NCI-H1105 (cell line): ENCODE results near the gene LRRC4.

Source experiments
- DNase-seq: peaks from one replicate; lab custom pipeline; 2025; lab: John Stamatoyannopoulos, UW

LRRC4 gene

DNA sequence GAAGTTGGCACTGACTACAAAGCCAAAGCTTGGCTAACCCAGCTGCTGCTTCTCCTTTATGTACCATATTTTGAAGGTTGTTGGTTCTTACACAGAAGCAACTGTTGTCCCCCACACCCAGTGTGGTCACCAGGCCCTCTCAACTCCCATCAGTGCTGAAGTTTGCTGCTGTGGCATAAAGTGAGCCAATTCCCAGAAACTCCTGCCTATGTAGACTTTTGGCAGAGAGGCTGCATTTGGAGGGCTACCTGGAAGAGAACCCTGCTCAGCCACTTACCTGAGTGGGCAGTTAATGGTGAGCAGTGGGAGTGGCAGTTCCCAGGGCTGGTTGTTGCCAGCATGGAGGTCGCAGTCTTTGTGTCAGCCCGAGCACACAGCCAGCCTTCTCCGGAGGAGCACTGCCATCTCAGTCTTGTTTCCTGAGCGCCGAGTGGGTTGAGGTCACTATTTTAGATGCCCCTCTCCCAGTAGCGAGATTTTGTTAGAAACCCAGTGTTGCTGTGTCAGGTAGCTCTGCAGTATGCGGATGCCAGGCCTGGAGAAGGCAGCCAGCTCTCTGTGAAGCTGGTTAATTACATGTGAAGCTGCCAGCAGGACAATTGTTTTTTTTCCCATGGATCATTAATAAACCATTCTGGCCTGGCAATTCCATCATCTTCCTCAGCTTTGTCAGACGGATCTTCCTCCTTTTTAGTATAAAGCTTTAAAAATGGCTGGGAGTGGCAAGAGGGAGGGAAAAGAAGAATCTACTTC lies 24.5 kb downstream of the LRRC4 start:
- no peak for DNase-seq

DNA sequence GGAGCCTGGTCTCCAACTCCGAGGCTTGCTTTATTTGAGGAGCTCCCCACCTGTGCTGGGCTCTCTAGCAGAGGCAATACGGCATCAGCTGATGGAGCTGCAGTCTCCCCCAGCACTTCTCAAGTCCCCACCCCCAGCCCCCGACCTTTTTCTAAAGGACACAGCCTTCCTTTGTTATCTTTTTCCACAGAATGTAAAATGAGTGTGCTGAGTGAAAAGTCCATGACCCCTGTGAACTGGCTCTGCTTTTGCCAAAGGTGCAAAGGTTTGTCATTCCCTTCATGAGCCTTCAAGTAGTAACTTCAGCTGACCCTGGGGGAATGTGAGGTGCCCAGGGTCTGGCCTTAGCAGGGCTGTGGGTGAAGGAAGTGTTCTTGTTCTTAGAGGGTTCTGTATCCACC lies 25.5 kb downstream of the LRRC4 start:
- DNase-seq = no peak

DNA sequence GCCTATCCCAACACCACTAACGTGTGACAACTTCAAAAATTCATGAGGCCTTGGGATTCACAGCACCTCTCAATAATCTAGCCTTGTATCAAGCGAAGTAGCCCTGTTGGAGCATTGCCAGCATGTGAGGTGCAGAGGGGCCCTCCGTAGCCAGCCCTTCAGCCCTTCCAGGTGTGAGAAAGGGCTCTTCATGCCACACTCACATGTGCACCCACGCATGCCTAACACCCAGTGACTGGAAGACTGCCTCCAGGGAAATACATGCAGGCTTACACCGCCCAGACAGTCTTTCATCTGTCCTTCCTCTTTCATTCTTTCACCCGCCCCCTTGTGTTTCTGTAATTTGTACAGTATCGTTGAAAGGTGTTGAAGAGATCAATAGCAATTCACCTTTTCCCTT lies 26.1 kb downstream of the LRRC4 start:
- peak; percentile 7 for DNase-seq

DNA sequence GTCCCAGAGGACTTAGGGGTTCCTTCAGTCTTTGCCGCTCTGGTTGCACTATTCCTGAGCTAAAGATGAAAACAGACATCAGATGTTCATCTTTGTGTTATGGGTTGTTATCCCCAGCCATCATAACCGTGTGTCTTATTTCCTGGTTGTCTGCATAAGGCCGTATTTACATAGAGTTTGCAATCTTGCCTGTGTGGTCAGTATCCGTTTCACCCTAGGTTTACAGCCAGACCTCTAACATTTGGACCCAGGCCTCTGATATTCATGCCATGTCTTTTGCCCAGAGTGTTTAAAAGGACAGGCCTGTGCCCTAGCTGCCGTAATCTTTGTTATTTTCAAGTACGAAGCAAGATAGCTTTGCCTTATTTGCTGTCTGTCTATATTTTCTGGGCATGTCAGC lies 26.6 kb downstream of the LRRC4 start:
- DNase-seq = no peak

DNA sequence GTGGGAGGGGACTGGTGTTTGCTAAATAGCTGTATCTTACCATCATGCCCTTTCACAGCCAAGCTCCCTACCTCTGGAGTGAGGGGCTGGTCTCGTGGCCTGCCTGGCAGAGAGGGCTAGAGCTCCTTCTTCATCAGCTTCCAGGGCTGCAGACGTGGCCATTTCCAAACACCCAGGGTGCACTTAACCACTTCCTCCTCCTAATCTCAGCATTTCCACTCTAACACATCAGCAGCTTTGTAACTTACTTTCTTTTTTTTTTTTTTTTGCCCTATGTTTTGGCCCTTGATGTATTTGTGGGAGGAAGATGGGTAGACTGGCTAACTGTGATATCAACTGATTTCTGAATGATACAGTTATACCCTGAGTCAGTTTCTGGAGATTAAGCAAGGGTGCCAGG lies 27.4 kb downstream of the LRRC4 start:
- DNase-seq = no peak

DNA sequence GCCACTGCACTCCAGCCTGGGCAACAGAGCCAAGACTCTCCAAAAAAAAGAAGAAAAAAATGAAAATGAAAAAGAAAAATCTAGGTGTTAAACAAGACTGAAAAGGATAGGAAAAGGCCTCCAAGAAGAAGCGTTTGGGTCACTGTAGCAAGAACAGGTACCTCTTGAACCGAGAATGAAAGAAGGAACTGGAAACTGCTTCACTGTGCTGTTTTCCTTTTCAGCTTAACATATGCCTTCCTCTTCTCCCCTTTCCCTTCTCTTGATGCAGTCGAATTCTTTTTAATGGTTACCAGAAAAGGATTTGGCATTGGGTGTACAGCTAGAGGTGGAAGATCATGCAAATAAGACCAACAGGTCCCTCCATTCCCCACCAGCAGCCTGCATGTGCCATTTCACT lies 28.1 kb downstream of the LRRC4 start:
- DNase-seq = no peak

DNA sequence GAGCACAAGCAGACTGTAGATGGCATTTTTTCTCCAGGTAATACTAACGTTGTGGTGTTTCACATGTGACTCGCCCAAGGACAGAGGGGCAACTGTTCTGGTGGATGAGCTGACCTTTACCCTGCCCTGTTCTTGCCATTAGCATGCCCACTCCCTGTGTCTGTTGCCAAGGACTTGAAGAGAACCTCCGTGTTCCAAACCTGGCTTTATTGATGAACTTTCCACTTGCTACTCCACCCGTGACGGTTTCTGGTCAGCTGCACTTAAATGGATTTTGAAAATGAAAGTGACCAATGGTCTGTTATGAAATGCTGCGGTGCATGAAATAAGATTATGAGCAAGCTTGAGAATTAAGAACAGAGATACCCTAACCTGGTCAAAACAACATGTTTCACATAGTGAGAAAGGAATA lies 30.4 kb downstream of the LRRC4 start:
- DNase-seq = no peak

DNA sequence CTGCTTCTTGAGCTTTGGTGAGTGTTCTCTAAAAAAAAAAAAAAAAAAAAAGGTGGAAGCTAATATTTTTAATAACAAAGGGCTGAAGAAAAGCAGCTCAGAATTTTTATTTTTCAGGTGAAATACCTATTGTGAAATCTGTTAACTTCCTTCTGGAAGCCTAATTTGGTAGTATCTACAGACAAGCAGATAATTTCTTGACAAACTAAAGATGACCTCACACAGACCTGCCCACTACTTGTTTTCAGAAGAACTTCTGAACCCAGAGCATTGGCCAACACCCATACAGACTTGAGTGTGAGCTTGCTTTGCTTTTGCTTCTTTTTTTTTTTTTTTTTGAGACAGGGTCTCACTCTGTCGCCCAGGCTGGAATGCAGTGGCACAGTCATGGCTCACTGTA lies 31.2 kb downstream of the LRRC4 start:
- no peak for DNase-seq

DNA sequence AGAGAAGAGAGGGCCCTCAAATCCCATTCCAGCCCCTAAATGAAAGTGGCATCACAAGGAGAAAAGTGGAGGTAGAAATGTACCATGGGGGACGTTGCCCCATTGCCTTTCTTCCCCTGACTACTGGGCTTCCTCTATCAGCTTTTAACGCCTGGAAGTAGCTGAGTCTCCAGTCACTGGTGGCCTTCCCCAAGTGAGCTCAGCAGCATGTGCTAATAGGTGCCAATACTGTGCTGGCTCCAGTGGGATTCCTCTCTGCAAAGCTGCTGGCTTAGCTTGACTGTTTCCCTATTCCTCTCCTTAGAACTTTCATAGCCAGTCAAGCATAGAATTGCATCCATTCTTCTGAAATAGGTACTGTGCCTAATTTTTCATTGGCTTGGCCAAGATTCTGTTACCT lies 32.6 kb downstream of the LRRC4 start:
- DNase-seq = no peak

DNA sequence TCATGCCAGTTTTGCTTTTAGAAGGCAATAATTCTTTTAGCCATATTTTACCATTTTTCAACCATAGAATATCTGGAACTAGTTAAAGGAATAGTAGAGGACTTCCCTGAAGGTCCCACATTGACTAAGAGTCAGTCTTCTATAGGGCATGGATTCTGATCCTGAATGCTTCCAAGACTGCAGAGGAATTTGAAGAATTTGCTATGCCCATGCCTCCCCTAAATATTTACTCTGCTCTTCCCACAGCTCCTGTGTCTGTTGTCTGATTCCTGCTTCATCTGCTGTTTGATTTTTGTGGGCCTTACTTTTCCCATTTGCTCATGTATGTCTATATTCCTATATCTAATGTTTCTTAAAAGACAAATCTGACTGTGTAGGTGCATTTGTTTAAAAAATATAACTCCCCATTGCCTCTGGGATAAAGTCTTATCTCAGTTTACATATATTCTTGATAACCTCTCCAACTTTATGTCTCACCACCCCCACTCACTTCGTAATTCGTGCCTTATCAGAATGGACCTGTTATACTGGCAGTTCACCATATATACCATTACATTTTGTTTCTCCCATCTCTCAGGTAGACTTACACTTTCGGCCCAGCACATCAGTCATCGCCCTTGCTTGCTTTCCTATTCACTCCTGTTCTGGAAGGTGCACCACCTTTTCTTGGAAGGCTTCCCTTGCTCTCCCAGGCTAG lies 33.9 kb downstream of the LRRC4 start:
- no peak for DNase-seq

DNA sequence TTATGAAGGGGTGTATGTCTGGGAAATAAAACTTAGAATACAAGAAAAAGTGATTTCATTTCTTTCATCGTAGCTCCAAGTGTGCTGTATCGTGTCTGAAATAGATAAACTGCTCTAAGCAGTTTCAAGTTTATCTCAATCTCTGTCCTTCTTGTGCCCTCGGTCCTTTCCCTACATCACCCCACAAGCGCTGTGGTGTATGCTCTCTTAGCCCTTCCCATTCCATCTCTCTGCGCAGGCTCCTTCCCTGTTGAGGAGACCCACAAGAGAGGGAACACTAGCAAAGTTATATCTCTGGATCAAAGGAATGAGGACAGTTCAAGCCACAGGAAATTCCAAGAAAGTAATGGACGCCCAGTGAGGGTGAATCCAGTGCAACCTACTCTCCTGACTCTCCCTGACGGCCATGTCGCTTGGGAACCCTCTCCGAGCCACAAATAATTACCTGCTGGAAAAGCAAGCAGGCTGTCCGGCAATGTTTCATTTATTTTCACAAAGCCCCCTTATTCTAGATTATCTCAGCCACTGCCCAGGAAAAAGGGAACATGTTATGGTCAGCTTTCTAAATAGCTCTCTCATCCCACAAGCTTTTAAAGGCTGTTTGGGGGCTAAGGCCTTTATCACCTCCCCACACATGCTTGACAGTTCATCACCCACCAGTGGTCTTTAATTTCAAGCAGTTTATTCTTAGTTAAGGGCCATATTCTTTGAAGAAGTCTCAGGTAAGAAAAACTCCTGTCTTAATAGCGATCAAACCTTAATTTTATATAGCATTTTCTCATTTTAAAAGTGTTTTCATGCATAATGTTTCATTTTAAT lies 34.8 kb downstream of the LRRC4 start:
- DNase-seq = no peak

DNA sequence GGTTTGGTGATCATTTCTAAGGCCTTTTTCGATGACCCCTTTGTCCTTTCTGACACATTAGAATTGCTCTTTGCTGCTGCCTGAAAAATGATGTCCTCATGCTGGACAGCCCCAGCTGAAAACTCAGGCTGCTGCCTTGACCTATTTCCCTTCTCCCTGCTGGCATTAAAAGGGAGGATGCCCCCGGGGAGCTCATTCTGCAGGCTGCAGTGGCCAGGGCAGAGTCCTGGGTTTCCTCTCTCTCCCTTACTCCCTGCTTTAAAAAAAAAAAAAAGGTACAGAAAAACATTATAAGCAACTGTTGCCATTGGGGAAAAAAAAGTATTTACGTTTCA lies 35.4 kb downstream of the LRRC4 start:
- DNase-seq = no peak

DNA sequence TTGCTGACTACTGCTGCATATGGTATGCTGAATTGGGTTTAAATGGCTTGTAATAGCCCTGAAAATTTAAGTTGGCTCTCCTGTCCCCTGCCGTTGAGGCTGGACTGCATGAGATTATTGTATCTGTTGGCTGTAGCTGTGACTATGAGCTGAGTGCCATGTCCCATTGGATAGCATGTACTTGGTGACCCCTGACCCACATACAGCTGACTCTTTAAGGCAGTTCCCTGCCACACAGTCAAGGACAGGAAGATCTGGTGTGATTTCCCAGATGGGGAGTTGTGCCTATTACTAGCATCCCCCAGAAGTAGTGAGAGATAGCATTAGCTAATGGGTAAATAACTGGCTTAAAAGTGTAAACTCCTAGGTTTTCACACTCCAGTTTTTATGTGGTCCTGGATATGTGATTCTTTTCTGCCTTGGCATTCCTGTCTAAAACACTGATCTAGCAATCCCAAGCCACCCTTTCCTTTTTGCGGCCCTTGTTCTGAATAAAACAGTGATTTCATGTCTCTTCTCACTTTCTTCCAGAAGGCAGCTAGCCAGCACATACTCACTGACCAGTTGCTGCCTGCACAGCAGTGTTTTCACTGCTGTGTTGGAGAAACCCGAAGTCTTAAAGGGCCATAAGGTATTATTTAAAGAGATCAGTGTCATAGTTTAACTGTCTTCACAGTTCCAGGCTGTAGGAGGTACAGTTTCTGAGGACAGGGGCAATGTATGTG lies 35.9 kb downstream of the LRRC4 start:
- no peak for DNase-seq

DNA sequence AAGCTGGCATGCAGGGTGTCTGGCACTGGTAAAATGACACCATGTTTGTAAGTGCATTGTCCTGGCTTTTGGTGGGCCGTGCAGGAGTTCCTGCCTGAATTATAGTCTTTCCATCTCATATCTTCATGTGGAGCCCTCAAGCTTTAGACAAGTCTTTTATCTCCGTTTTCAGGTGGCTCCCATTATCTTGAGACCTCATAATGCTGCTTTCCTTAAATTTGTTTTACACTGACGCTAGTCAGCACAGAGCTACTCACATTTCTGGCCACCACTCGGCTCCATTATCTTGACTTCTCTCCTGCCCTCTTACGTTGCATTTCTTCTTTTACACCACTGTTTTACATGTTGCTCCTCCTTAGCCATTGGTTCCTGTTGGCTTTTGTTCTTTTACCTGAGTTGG lies 37.2 kb downstream of the LRRC4 start:
- DNase-seq = no peak

DNA sequence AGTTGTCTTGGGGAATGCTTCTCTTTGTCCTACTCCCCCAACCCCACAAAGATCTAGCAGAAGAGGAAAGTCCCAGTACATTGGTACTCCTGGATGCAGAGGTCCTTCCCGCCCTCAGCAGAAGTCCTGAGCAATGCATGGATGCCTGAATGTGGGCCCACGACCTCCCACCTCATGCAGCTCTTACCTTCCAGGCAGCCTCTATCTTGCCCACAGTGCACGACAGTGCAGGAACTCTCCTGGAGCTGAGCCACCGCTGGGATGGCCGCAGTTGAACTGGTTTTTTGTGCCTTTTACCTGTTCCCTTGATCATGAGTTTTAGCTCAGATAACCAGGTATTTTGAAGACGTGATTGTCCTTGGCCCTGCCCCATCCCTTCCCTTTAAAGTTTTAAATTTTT lies 37.9 kb downstream of the LRRC4 start:
- no peak for DNase-seq

DNA sequence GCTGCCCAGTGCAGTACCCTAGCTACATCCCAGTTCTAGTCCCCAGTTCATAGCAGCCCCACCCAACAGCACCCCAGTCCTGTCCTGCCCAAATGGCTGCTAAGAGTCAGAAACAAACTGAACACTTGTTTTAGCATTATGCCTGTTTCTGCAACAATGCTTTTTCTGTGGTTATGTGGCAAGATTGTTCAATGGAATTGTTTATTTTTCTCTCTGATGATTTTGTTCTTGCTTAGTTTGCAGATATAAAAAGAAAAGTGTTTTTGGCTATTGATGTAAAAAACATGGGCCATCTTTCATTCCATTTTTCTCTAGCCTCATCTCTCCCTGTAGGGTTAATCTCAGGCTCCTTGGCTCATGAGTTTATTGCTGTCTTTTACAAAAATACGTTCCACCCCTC lies 42.5 kb downstream of the LRRC4 start:
- DNase-seq = no peak

DNA sequence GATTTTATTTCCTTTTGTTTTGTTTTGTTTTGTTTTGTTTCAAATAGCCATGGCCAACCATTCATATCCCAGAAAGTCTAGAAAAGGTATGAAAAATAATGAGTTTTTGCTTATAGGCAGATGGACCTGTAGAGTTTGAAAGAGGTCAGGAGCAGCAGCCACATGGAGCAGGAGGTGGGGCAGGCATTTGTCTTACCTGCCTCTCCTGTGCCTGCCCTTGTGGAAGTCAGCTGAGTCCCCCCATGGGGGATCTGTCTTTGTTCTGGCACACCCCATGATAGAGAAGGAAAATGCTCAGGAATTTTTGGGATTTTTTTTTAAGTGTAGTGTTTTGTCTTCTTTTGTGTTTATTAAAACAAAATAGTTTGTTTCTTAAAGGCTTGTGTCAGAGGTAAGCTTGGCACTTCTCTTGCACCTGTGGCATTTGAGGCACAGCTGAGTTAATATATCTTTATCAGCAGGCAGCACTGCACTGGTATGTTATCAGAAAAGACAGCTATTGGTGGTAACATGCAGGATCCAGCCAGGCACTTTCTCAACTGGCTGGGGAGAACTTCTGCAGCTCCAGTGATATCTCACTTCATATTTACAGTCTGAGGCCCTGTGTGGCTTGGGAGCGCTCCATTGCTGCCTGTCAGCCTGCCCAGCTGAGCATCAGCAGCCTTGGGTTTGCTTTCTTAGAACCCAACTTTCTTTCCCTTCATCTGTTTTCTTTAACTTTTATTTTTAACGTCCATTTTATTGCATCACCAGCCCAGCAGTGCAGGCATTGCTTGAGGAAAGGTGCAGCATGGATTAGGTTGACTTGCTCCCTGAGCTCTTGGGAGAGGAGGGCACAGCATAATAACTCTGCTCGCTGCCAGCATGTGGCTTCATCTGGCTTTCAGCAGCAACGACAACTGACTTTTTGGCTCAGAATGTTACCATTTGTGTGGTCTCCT lies 44.4 kb downstream of the LRRC4 start:
- DNase-seq = no peak

DNA sequence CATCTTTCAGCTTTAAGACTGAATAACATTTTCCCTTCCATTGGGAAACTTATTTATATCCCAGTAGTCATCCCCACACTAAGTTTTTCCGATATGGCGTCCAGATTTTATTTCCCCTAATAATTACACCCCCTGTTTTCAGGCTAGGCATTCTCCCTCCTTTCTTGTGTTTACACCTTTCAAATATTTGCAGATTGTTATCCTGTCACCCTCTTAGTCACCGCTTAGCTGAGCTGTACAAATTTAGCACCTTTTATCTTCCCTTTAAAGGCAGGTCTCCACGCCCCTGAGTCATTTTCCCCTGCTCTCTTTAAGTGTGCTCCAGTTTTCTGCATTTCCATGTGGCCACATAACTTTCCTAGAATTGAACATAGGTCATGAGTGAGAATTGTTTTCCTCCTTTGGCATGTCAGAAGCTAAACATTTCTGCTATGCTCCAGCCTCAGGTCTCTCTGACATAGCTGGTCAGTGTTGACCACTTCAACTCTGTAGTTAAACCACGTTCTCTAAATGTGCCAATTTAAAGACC lies 47.4 kb downstream of the LRRC4 start:
- DNase-seq = no peak

DNA sequence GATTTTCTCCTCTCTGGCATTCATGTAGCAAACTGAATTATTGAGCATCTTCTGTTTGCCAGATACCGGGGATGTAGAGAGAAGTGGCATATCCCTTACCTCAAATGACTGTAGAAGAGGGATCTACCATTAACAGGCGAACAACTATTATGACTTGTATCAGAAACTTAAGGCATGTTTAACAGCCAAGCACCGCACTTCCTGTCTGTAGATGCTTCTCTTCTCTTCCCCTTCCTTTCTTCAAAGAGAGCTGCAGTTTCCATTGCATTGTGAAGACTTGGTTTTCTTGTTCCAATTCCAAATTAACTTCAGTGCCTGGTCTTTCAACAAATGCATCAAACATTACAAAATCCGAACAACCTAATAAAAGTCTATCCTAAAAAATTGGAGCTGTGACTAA lies 49.3 kb downstream of the LRRC4 start:
- DNase-seq = no peak

DNA sequence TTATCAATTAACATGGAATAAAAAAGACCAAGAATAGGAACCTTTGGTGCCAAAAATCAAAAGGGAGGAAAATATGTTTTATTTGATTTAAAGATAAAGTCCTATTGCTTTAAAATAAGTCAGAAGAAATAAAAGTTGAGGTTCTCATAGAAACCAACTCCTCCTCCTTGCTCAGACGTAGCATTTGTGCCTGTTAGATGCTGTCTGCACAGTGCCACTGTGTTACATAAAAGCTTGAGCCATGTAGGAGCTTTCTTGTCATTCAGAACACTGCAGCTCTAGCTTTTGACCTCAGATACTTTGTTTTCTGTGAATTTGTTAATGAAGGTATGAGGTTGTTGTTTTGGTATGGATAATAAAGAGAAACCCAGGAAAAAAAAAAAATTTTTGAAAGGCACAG lies 50.3 kb downstream of the LRRC4 start:
- no peak for DNase-seq

DNA sequence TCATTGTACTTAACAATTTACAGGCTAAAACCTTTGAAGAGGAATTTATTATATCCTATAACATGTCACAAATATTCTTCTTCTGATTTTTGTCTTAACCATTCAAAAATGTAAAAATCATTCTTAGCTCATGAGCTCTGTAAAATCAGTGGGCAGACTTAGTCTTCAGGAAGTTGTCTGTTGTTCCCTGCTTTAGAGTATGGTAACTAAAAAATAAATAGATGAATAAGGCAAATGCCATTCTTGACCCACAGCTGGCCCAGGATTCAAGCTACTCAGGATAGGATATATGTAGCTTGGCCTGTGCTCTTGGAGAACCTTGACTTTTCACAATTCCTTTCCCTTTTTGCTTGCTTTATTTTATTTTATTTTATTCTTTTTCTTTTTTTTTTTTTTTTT lies 51.5 kb downstream of the LRRC4 start:
- no peak for DNase-seq
